KMS-11 (cell line): Measurements from ENCODE around the gene PCMT1.
A peak's percentile ranks its signal among the peaks of the same experiment; 100 is the strongest.

Source experiments
- H2AFZ ChIP-seq: fragments of 200-600 bp; sonication (generic); 2 replicates; pipeline ENCODE4 v1.6.1; 2016; ENCODE audit warnings: antibody characterized with exemption, mixed run types, low read depth
- H3K27ac ChIP-seq: fragments of 200-600 bp; sonication (generic); 2 replicates; pipeline ENCODE4 v1.6.1; 2016; ENCODE audit warnings: mild to moderate bottlenecking, mixed run types
- H3K27me3 ChIP-seq: fragments of 200-600 bp; sonication (generic); 2 replicates; pipeline ENCODE4 v1.6.1; 2017; ENCODE audit warnings: mild to moderate bottlenecking, low read depth, mixed run types, moderate library complexity; ENCODE audit not compliant: insufficient read depth
- H3K36me3 ChIP-seq: fragments of 200-600 bp; sonication (generic); 2 replicates; pipeline ENCODE4 v1.6.1; 2017; ENCODE audit warnings: mild to moderate bottlenecking, mixed run types; ENCODE audit not compliant: insufficient read depth
- H3K4me1 ChIP-seq: fragments of 200-600 bp; sonication (generic); 2 replicates; pipeline ENCODE4 v1.6.1; 2016; ENCODE audit warnings: mild to moderate bottlenecking, low read depth, mixed run types; ENCODE audit not compliant: poor library complexity, severe bottlenecking
- H3K4me2 ChIP-seq: fragments of 200-600 bp; sonication (generic); 2 replicates; pipeline ENCODE4 v1.7.0; 2016; ENCODE audit warnings: mild to moderate bottlenecking, mixed run types
- H3K4me3 ChIP-seq: fragments of 200-600 bp; sonication (generic); IDR thresholded peaks from 2 replicates; pipeline ENCODE4 v1.6.1; 2017; ENCODE audit warnings: low read depth, low read length, mixed read lengths; ENCODE audit not compliant: insufficient read depth
- H3K79me2 ChIP-seq: fragments of 200-600 bp; sonication (generic); 2 replicates; pipeline ENCODE4 v1.6.1; 2016; ENCODE audit warnings: low read depth, mixed run types; ENCODE audit not compliant: insufficient read depth
- H3K9ac ChIP-seq: fragments of 200-600 bp; sonication (generic); 2 replicates; pipeline ENCODE4 v1.6.1; 2016; ENCODE audit warnings: mild to moderate bottlenecking, mixed run types
- H4K20me1 ChIP-seq: fragments of 200-600 bp; sonication (generic); 2 replicates; pipeline ENCODE4 v1.6.1; 2016; ENCODE audit warnings: mild to moderate bottlenecking, mixed run types; ENCODE audit not compliant: insufficient read depth
- TF ChIP-seq, protein P1 (sequence below): fragments of 200-600 bp; sonication (generic); conservative IDR thresholded peaks from 2 replicates; pipeline ENCODE4 v1.6.1; 2017; ENCODE audit warnings: low read depth, mild to moderate bottlenecking, antibody characterized with exemption, low read length, moderate library complexity, mixed read lengths

Gene PCMT1

GRCh38 chr6:149749594-149750135 lies at the start of gene PCMT1:
PCMT1 (plus strand) TSS chr6:149749741; CDS start chr6:149749902, 161 bp downstream.
- peak within 1 kb of the TSS; percentile 91 for H2AFZ ChIP-seq
- H3K4me2 ChIP-seq: peak within 1 kb of the TSS; percentile 82
- H3K4me3 ChIP-seq: no peak within 1 kb of the TSS
- H3K4me1 ChIP-seq: peaks cover 29% of the 10 kb centered on the region
- H3K9ac ChIP-seq: peak within 1 kb of the TSS; percentile 63
- H4K20me1 ChIP-seq: peaks cover 5% of the 10 kb centered on the region; the same call in 1 of the 2 replicates
- H3K36me3 ChIP-seq: no peaks in the 10 kb centered on the region
- TF ChIP-seq, protein P1, sequence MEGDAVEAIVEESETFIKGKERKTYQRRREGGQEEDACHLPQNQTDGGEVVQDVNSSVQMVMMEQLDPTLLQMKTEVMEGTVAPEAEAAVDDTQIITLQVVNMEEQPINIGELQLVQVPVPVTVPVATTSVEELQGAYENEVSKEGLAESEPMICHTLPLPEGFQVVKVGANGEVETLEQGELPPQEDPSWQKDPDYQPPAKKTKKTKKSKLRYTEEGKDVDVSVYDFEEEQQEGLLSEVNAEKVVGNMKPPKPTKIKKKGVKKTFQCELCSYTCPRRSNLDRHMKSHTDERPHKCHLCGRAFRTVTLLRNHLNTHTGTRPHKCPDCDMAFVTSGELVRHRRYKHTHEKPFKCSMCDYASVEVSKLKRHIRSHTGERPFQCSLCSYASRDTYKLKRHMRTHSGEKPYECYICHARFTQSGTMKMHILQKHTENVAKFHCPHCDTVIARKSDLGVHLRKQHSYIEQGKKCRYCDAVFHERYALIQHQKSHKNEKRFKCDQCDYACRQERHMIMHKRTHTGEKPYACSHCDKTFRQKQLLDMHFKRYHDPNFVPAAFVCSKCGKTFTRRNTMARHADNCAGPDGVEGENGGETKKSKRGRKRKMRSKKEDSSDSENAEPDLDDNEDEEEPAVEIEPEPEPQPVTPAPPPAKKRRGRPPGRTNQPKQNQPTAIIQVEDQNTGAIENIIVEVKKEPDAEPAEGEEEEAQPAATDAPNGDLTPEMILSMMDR: no peak
- H3K79me2 ChIP-seq: peaks cover 64% of the 10 kb centered on the region
- H3K27me3 ChIP-seq: no peaks in the 10 kb centered on the region
- H3K27ac ChIP-seq: peak within 1 kb of the TSS; percentile 50

- H3K79me2 ChIP-seq: peaks cover 92% of the 10 kb centered on the region
- H3K36me3 ChIP-seq: no peaks in the 10 kb centered on the region
- no peak overlapping the region for H3K4me2 ChIP-seq
Observed at GRCh38 chr6:149701714-149702113, 47.8 kb upstream of the PCMT1 start.

GRCh38 chr6:149711711-149712110 lies 37.8 kb upstream of the PCMT1 start:
- peaks cover 97% of the 10 kb centered on the region for H3K79me2 ChIP-seq
- no peak overlapping the region for H3K4me3 ChIP-seq
- H3K36me3 ChIP-seq: no peaks in the 10 kb centered on the region
- H2AFZ ChIP-seq: no peak overlapping the region
- H3K4me1 ChIP-seq: peaks cover 46% of the 10 kb centered on the region
- TF ChIP-seq, protein P1: no peak
- no peak overlapping the region for H3K9ac ChIP-seq
- H3K27me3 ChIP-seq: no peaks in the 10 kb centered on the region
- no peak overlapping the region for H3K27ac ChIP-seq
- peaks cover 32% of the 10 kb centered on the region for H4K20me1 ChIP-seq
- H3K4me2 ChIP-seq: no peak overlapping the region

More at GRCh38 chr6:149701714-149702113, 47.8 kb upstream of the PCMT1 start:
- Histone ChIP-seq H2AFZ (no peak overlapping the region), H3K4me1 (peaks cover 30% of the 10 kb centered on the region), H3K27ac (no peak overlapping the region), H3K4me3 (no peak overlapping the region), H3K27me3 (no peaks in the 10 kb centered on the region), H4K20me1 (peaks cover 4% of the 10 kb centered on the region; the same call in 1 of the 2 replicates), H3K9ac (no peak overlapping the region)
- TF ChIP-seq, protein P1: no peak

- Histone ChIP-seq H3K27me3 (no peaks in the 10 kb centered on the region), H3K36me3 (no peaks in the 10 kb centered on the region), H3K27ac (no peak overlapping the region), H2AFZ (no peak overlapping the region), H3K4me2 (no peak overlapping the region), H4K20me1 (peaks cover 16% of the 10 kb centered on the region), H3K4me1 (peaks cover 39% of the 10 kb centered on the region), H3K4me3 (no peak overlapping the region), H3K9ac (no peak overlapping the region), H3K79me2 (peaks cover 80% of the 10 kb centered on the region)
- TF ChIP-seq, protein P1: no peak
Observed at GRCh38 chr6:149714442-149714841, 35.1 kb upstream of the PCMT1 start.
